Smooth muscle cell (in vitro differentiated cells): ENCODE results near the gene B3GALT5. TPM values are rescaled to one million over a fixed set of nuclear protein-coding genes. Genes with fewer than 3 reads are reported as not detected.

Experiments used
- DNase-seq: peaks from one replicate; lab custom pipeline; 2025; ENCODE audit not compliant: unreplicated experiment; lab: John Stamatoyannopoulos, UW
- H2AFZ ChIP-seq: fragments of 200-600 bp; sonication (generic); 2 replicates; pipeline ENCODE4 v1.6.0; 2016; ENCODE audit warnings: antibody characterized with exemption, low read depth, mild to moderate bottlenecking
- H3F3A ChIP-seq: fragments of 200-600 bp; sonication (generic); 2 replicates; pipeline ENCODE4 v1.6.0; 2017; ENCODE audit warnings: antibody characterized with exemption, low read depth
- H3K27ac ChIP-seq: fragments of 200-600 bp; sonication (generic); 2 replicates; pipeline ENCODE4 v1.5.1; 2016; ENCODE audit warnings: low read depth, mild to moderate bottlenecking
- H3K27me3 ChIP-seq: fragments of 200-600 bp; sonication (generic); 2 replicates; pipeline ENCODE4 v1.6.1; 2016; ENCODE audit warnings: low read depth, mild to moderate bottlenecking
- H3K36me3 ChIP-seq: fragments of 200-600 bp; sonication (generic); 2 replicates; pipeline ENCODE4 v1.5.1; 2016; ENCODE audit warnings: low read depth
- H3K4me1 ChIP-seq: fragments of 200-600 bp; sonication (generic); 2 replicates; pipeline ENCODE4 v1.5.1; 2016; ENCODE audit warnings: low read depth
- H3K4me2 ChIP-seq: fragments of 200-600 bp; sonication (generic); 2 replicates; pipeline ENCODE4 v1.6.0; 2016; ENCODE audit warnings: mild to moderate bottlenecking
- H3K4me3 ChIP-seq: fragments of 200-600 bp; sonication (generic); 2 replicates; pipeline ENCODE4 v1.5.1; 2016; ENCODE audit warnings: mild to moderate bottlenecking
- H3K79me2 ChIP-seq: fragments of 200-600 bp; sonication (generic); 2 replicates; pipeline ENCODE4 v1.6.0; 2016; ENCODE audit warnings: low read depth, mild to moderate bottlenecking
- H3K9ac ChIP-seq: fragments of 200-600 bp; sonication (generic); 2 replicates; pipeline ENCODE4 v1.6.0; 2016; ENCODE audit warnings: low read depth
- H3K9me3 ChIP-seq: fragments of 200-600 bp; sonication (generic); replicated peaks from 2 replicates; pipeline ENCODE4 v1.5.1; 2016; ENCODE audit warnings: low read depth
- H4K20me1 ChIP-seq: fragments of 200-600 bp; sonication (generic); 2 replicates; pipeline ENCODE4 v1.6.0; 2016; ENCODE audit warnings: low read depth
- CTCF ChIP-seq: fragments of 200-600 bp; sonication (generic); IDR thresholded peaks from 2 replicates; pipeline ENCODE4 v1.5.1; 2017; ENCODE audit warnings: borderline replicate concordance, mild to moderate bottlenecking, antibody characterized with exemption; ENCODE audit not compliant: insufficient read depth, poor library complexity, severe bottlenecking
- WGBS: methylation state at CpG from one replicate; pipeline ENCODE4 v1.1.7; 2016; ENCODE audit warnings: low lambda C conversion rate; 5-methylcytosine and 5-hydroxymethylcytosine counted together
- polyA plus RNA-seq: library from polyadenylated mRNA; unstranded; fragments of >200 nt; fragmentation: Nextera tagmentation; extraction: Ambion mirVana; gene quantifications from 2 replicates; pipeline ENCODE4 v1.2.1, GENCODE V29; 2016
- total RNA-seq: library from RNA; depleted of rRNA; stranded (reverse); fragments of >200 nt; gene quantifications from 2 replicates; pipeline ENCODE4 v1.2.3, GENCODE V29; 2014

Gene B3GALT5
- total and polyA plus RNA-seq, 2 experiments from 2014 or later: 0.73 to 3.8 TPM

DNA sequence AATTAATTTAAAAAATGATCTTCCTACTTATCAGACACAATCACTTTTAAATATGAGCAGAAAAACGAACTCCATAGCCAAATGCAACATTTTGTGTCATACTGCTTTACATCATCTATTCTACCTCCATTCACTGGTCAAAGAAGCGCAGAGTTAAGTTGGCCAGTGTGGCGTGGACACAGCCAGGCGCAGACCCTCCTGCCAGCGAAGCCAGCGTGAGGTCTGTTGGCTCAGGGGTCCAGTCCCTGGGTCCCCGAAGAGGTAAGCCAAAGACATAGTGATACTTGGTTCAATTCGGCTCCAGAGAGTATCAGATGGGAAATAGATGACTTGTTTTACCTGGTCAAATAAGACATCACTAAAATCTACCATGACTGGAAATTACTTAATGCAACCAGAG, 59.2 kb downstream of the B3GALT5 start:
- H2AFZ ChIP-seq: no peak overlapping the region
- peaks cover 11% of the 10 kb centered on the region for H3K4me1 ChIP-seq
- H3K36me3 ChIP-seq: no peaks in the 10 kb centered on the region
- WGBS: 97% methylated on average over 8 of the region's 8 CpGs
- H3K79me2 ChIP-seq: no peaks in the 10 kb centered on the region
- no peak overlapping the region for H3K4me3 ChIP-seq
- no peaks in the 10 kb centered on the region for H3K9me3 ChIP-seq
- H3K9ac ChIP-seq: no peak overlapping the region
- no peaks in the 10 kb centered on the region for H4K20me1 ChIP-seq
- no peak overlapping the region for H3K27ac ChIP-seq
- DNase-seq: no peak
- peaks cover under 1% of the 10 kb centered on the region for H3F3A ChIP-seq
- H3K4me2 ChIP-seq: no peak overlapping the region
- no peak for TF ChIP-seq CTCF
- H3K27me3 ChIP-seq: no peaks in the 10 kb centered on the region

GRCh38 chr21:39673163-39673562, 60.4 kb downstream of the B3GALT5 start:
- H3K9me3 ChIP-seq: no peaks in the 10 kb centered on the region
- no peak overlapping the region for H3K9ac ChIP-seq
- no peak overlapping the region for H3K4me2 ChIP-seq
- H3K4me1 ChIP-seq: peaks cover 11% of the 10 kb centered on the region
- peaks cover 2% of the 10 kb centered on the region for H3F3A ChIP-seq
- no peak overlapping the region for H2AFZ ChIP-seq
- H3K27ac ChIP-seq: no peak overlapping the region
- H3K27me3 ChIP-seq: no peaks in the 10 kb centered on the region
- 82% methylated on average over 7 of the region's 9 CpGs for WGBS
- no peak overlapping the region for H3K4me3 ChIP-seq
- H3K36me3 ChIP-seq: no peaks in the 10 kb centered on the region
- H4K20me1 ChIP-seq: no peaks in the 10 kb centered on the region
- DNase-seq: no peak
- no peak for TF ChIP-seq CTCF
- no peaks in the 10 kb centered on the region for H3K79me2 ChIP-seq

- H3K4me1 ChIP-seq: peaks cover 11% of the 10 kb centered on the region
- H4K20me1 ChIP-seq: no peaks in the 10 kb centered on the region
- 95% methylated on average over 11 of the region's 11 CpGs for WGBS
- no peak for TF ChIP-seq CTCF
- no peak for DNase-seq
- H3K79me2 ChIP-seq: no peaks in the 10 kb centered on the region
- H3K36me3 ChIP-seq: no peaks in the 10 kb centered on the region
- no peak overlapping the region for H3K27ac ChIP-seq
- H2AFZ ChIP-seq: no peak overlapping the region
- no peaks in the 10 kb centered on the region for H3K27me3 ChIP-seq
- no peak overlapping the region for H3K4me2 ChIP-seq
- no peak overlapping the region for H3K9ac ChIP-seq
- H3K4me3 ChIP-seq: no peak overlapping the region
- no peaks in the 10 kb centered on the region for H3K9me3 ChIP-seq
- H3F3A ChIP-seq: peaks cover 2% of the 10 kb centered on the region
Measured at GRCh38 chr21:39673736-39674135, 61.0 kb downstream of the B3GALT5 start.

GRCh38 chr21:39674801-39675200, 62.1 kb downstream of the B3GALT5 start:
- 71% methylated on average over 10 of the region's 10 CpGs for WGBS
- Histone ChIP-seq H3K27ac (no peak overlapping the region), H3K36me3 (no peaks in the 10 kb centered on the region), H3K9me3 (no peaks in the 10 kb centered on the region), H4K20me1 (no peaks in the 10 kb centered on the region), H3K4me3 (no peak overlapping the region), H3F3A (peaks cover 2% of the 10 kb centered on the region), H3K79me2 (no peaks in the 10 kb centered on the region), H3K9ac (no peak overlapping the region), H3K4me2 (no peak overlapping the region), H3K4me1 (peaks cover 11% of the 10 kb centered on the region), H3K27me3 (no peaks in the 10 kb centered on the region), H2AFZ (no peak overlapping the region)
- DNase-seq: no peak
- TF ChIP-seq CTCF: no peak
